Brain microvascular endothelial cell (primary cell): ENCODE data around the gene TMOD1.

ENCODE experiments used
- DNase-seq: peaks from one replicate; pipeline ENCODE4 v3.0.0-alpha.2; 2020
- H3K27ac ChIP-seq: fragments of 250-450 bp; sonication (Bioruptor Pico); 2 replicates; pipeline ENCODE4 v1.5.1; 2020; ENCODE audit warnings: mild to moderate bottlenecking, moderate library complexity
- H3K27me3 ChIP-seq: fragments of 250-450 bp; sonication (Bioruptor Pico); replicated peaks from 2 replicates; pipeline ENCODE4 v1.5.1; 2020; ENCODE audit warnings: mild to moderate bottlenecking
- H3K36me3 ChIP-seq: fragments of 250-450 bp; sonication (Bioruptor Pico); replicated peaks from 2 replicates; pipeline ENCODE4 v1.5.1; 2020; ENCODE audit warnings: mild to moderate bottlenecking
- H3K4me3 ChIP-seq: 2 replicates; pipeline ENCODE4 v1.5.1; 2011; ENCODE audit warnings: low read depth, mild to moderate bottlenecking, control low read depth, low read length, moderate library complexity
- in situ Hi-C: cut with HindIII; loops from 2 replicates; pipeline ENCODE4 v1.10.0; 2017; ENCODE audit warnings: low sequenced_read_pairs, low pct_ligation_motif_present
- TF ChIP-seq, protein P1 (sequence below): IDR thresholded peaks from 2 replicates; pipeline ENCODE4 v1.5.1; 2011; ENCODE audit warnings: low read depth, mild to moderate bottlenecking, moderate library complexity, low read length, control low read depth, inconsistent platforms; ENCODE audit errors: missing control alignments

The TMOD1 gene

GRCh38 chr9:97556721-97557605, 55.5 kb downstream of the TMOD1 start:
- no peaks in the 10 kb centered on the region for H3K27me3 ChIP-seq
- TF ChIP-seq, protein P1, sequence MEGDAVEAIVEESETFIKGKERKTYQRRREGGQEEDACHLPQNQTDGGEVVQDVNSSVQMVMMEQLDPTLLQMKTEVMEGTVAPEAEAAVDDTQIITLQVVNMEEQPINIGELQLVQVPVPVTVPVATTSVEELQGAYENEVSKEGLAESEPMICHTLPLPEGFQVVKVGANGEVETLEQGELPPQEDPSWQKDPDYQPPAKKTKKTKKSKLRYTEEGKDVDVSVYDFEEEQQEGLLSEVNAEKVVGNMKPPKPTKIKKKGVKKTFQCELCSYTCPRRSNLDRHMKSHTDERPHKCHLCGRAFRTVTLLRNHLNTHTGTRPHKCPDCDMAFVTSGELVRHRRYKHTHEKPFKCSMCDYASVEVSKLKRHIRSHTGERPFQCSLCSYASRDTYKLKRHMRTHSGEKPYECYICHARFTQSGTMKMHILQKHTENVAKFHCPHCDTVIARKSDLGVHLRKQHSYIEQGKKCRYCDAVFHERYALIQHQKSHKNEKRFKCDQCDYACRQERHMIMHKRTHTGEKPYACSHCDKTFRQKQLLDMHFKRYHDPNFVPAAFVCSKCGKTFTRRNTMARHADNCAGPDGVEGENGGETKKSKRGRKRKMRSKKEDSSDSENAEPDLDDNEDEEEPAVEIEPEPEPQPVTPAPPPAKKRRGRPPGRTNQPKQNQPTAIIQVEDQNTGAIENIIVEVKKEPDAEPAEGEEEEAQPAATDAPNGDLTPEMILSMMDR = no peak
- in situ Hi-C loops = no loop called here
- H3K4me3 ChIP-seq = no peak overlapping the region
- H3K36me3 ChIP-seq = no peaks in the 10 kb centered on the region
- H3K27ac ChIP-seq = no peak overlapping the region
- DNase-seq = no peak

GRCh38 chr9:97557606-97558095, 56.2 kb downstream of the TMOD1 start:
- no peaks in the 10 kb centered on the region for H3K27me3 ChIP-seq

GRCh38 chr9:97558701-97559101, 57.2 kb downstream of the TMOD1 start:
- DNase-seq = no peak
- H3K27ac ChIP-seq = no peak overlapping the region
- no peaks in the 10 kb centered on the region for H3K36me3 ChIP-seq
- no peak overlapping the region for H3K4me3 ChIP-seq
- TF ChIP-seq, protein P1 = no peak
- in situ Hi-C loops = no loop called here
- H3K27me3 ChIP-seq = no peaks in the 10 kb centered on the region

More at GRCh38 chr9:97557606-97558095, 56.2 kb downstream of the TMOD1 start:
- H3K36me3 ChIP-seq = no peaks in the 10 kb centered on the region
- DNase-seq = no peak
- no peak overlapping the region for H3K27ac ChIP-seq
- TF ChIP-seq, protein P1 = no peak
- no peak overlapping the region for H3K4me3 ChIP-seq
- in situ Hi-C loops = no loop called here

DNA sequence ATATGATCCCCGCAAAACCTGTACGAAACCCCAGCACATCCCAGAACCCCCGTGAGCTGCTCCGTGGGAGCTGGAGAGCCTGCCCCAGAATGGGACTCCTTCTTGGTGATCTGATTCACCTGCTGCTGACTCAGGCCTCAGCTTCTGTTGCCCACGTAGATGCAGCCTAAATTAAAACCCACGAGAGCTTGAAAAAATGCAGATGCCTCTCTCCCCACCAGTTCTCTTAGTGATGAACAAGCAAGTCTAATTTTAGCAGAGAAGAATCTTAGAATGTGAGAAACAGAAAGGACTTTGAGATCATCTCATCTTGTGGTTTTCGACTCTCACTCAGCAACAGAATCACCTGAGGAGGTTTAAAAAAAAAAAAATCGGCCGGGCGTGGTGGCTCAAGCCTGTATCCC, 57.6 kb downstream of the TMOD1 start:
- H3K27ac ChIP-seq = no peak overlapping the region
- DNase-seq = no peak
- H3K27me3 ChIP-seq = no peaks in the 10 kb centered on the region
- TF ChIP-seq, protein P1 = no peak
- in situ Hi-C loops = no loop called here
- no peak overlapping the region for H3K4me3 ChIP-seq
- H3K36me3 ChIP-seq = no peaks in the 10 kb centered on the region

- in situ Hi-C loops = no loop called here
- TF ChIP-seq, protein P1 = no peak
- no peaks in the 10 kb centered on the region for H3K27me3 ChIP-seq
- no peak overlapping the region for H3K27ac ChIP-seq
- DNase-seq = no peak
- no peak overlapping the region for H3K4me3 ChIP-seq
- H3K36me3 ChIP-seq = no peaks in the 10 kb centered on the region
Measured at GRCh38 chr9:97560154-97560553, 58.7 kb downstream of the TMOD1 start.
